Esophagus muscularis mucosa (tissue), 4 donors: ENCODE results near the gene RSRC1.

Experiments
- CTCF ChIP-seq, 3 experiments: fragments of 200-600 bp in 2 of 3; fragments of 450-650 bp in 1 of 3; sonication (generic) in 2 of 3; IDR thresholded peaks; one replicate each; pipeline ENCODE4 v1.5.1; 2017 to 2019; ENCODE audit warnings: antibody characterized with exemption in 3 of 3, mild to moderate bottlenecking in 2 of 3, moderate library complexity in 1 of 3
- EP300 ChIP-seq: sonication (generic); formaldehyde crosslinking; IDR thresholded peaks from one replicate; pipeline ENCODE4 v1.6.1; 2017; ENCODE audit warnings: antibody characterized with exemption
- POLR2A ChIP-seq: fragments of 450-650 bp; IDR thresholded peaks from one replicate; pipeline ENCODE4 v1.6.1; 2017; ENCODE audit warnings: antibody characterized with exemption, moderate library complexity, mild to moderate bottlenecking, low read depth

GRCh38 chr3:158562674-158563073, 452.8 kb downstream of the RSRC1 start:
- TF ChIP-seq POLR2A (no peak), EP300 (no peak), CTCF (IDR thresholded peaks at IDR 0.05) (no peak)
